ENCODE measurements around the gene SBF2.
"Not testable (repeated sequence)": the region's sequence is repeated elsewhere in the genome, so short reads cannot be mapped to it uniquely, and the experiment has no call there.

SBF2 gene

GRCh38 chr11:10261821-10262220 is 32.2 kb downstream of the SBF2 start:
- DNase-seq, result no peak

- no peak for DNase-seq
These were observed 36.5 kb downstream of the SBF2 start for GRCh38 chr11:10257478-10257877.

GRCh38 chr11:10255388-10256125 is 38.5 kb downstream of the SBF2 start:
- DNase-seq, result no peak

- not testable (repeated sequence) for DNase-seq
These were observed 44.4 kb downstream of the SBF2 start for GRCh38 chr11:10249448-10250131.

GRCh38 chr11:10247011-10247410 is 47.0 kb downstream of the SBF2 start:
- DNase-seq, result no peak

GRCh38 chr11:10243896-10244575 is 50.0 kb downstream of the SBF2 start:
- DNase-seq, result no peak

GRCh38 chr11:10236840-10237239 is 57.2 kb downstream of the SBF2 start:
- DNase-seq, result no peak

GRCh38 chr11:10233581-10233980 is 60.4 kb downstream of the SBF2 start:
- no peak for DNase-seq

- DNase-seq, result no peak
These were observed 61.3 kb downstream of the SBF2 start for GRCh38 chr11:10232756-10233155.

- not testable (repeated sequence) for DNase-seq
These were observed 62.2 kb downstream of the SBF2 start for GRCh38 chr11:10231803-10232202.

GRCh38 chr11:10225553-10225952 is 68.5 kb downstream of the SBF2 start:
- no peak for DNase-seq

GRCh38 chr11:10222399-10222798 is 71.6 kb downstream of the SBF2 start:
- no peak for DNase-seq

- DNase-seq, result no peak
These were observed 72.7 kb downstream of the SBF2 start for GRCh38 chr11:10221342-10221741.

- DNase-seq, result no peak
These were observed 82.5 kb downstream of the SBF2 start for GRCh38 chr11:10211470-10211869.

- DNase-seq, result no peak
These were observed 84.7 kb downstream of the SBF2 start for GRCh38 chr11:10209326-10209725.

GRCh38 chr11:10208131-10208575 is 85.9 kb downstream of the SBF2 start:
- DNase-seq, result no peak

- no peak for DNase-seq
These were observed 88.1 kb downstream of the SBF2 start for GRCh38 chr11:10205928-10206327.

- DNase-seq, result no peak
These were observed 90.0 kb downstream of the SBF2 start for GRCh38 chr11:10204021-10204420.

GRCh38 chr11:10201343-10201742 is 92.7 kb downstream of the SBF2 start:
- DNase-seq, result no peak

- no peak for DNase-seq
These were observed 96.9 kb downstream of the SBF2 start for GRCh38 chr11:10197091-10197490.

GRCh38 chr11:10192036-10192435 is 102.0 kb downstream of the SBF2 start:
- DNase-seq, result no peak

GRCh38 chr11:10181811-10182210 is 112.2 kb downstream of the SBF2 start:
- no peak for DNase-seq

GRCh38 chr11:10164621-10165020 is 129.4 kb downstream of the SBF2 start:
- DNase-seq, result no peak

- no peak for DNase-seq
These were observed 131.8 kb downstream of the SBF2 start for GRCh38 chr11:10162222-10162621.

Data from left hindlimb (tissue), 1 donor.